Inflammatory macrophage treated with lipopolysaccharide for 4 hours (primary cell): ENCODE results near the gene TCF3.
A peak's percentile ranks its signal among the peaks of the same experiment; 100 is the strongest.

ENCODE experiments used
- DNase-seq: peaks from one replicate; pipeline ENCODE4 v3.0.0-alpha.2; 2020

Gene TCF3

GRCh38 chr19:1629256-1629808 lies 23.1 kb downstream of the TCF3 start:
- no peak for DNase-seq

GRCh38 chr19:1627194-1627593 lies 25.2 kb downstream of the TCF3 start:
- no peak for DNase-seq

- no peak for DNase-seq
Measured at GRCh38 chr19:1626417-1627010, 25.9 kb downstream of the TCF3 start.

GRCh38 chr19:1624458-1624857 lies 28.0 kb downstream of the TCF3 start:
- peak; percentile 70 for DNase-seq

- no peak for DNase-seq
Measured at GRCh38 chr19:1622541-1622940, 29.9 kb downstream of the TCF3 start.

- no peak for DNase-seq
Measured at GRCh38 chr19:1622007-1622406, 30.4 kb downstream of the TCF3 start.

- no peak for DNase-seq
Measured at GRCh38 chr19:1621574-1621973, 30.8 kb downstream of the TCF3 start.

GRCh38 chr19:1621021-1621420 lies 31.4 kb downstream of the TCF3 start:
- DNase-seq = no peak

- DNase-seq = no peak
Measured at GRCh38 chr19:1620502-1620901, 31.9 kb downstream of the TCF3 start.

- no peak for DNase-seq
Measured at GRCh38 chr19:1619703-1620102, 32.7 kb downstream of the TCF3 start.

GRCh38 chr19:1619094-1619439 lies 33.3 kb downstream of the TCF3 start:
- no peak for DNase-seq

- DNase-seq = peak; percentile 7
Measured at GRCh38 chr19:1618157-1619093, 34.0 kb downstream of the TCF3 start.

GRCh38 chr19:1616875-1617274 lies 35.5 kb downstream of the TCF3 start:
- DNase-seq = no peak

- no peak for DNase-seq
Measured at GRCh38 chr19:1616396-1616795, 36.0 kb downstream of the TCF3 start.

GRCh38 chr19:1615156-1615765 lies 37.2 kb downstream of the TCF3 start:
- DNase-seq = no peak

GRCh38 chr19:1613808-1614570 lies 38.4 kb downstream of the TCF3 start:
- no peak for DNase-seq

GRCh38 chr19:1613146-1613545 lies 39.3 kb downstream of the TCF3 start:
- DNase-seq = no peak

- no peak for DNase-seq
Measured at GRCh38 chr19:1612114-1613086, 40.0 kb downstream of the TCF3 start.

- DNase-seq = no peak
Measured at GRCh38 chr19:1611353-1611752, 41.1 kb downstream of the TCF3 start.

GRCh38 chr19:1610579-1610978 lies 41.8 kb downstream of the TCF3 start:
- no peak for DNase-seq

GRCh38 chr19:1609680-1610474 lies 42.5 kb downstream of the TCF3 start:
- no peak for DNase-seq
